GM21381 (cell line): ENCODE data around the gene ABCC3.
"Not testable (repeated sequence)": the region's sequence is repeated elsewhere in the genome, so short reads cannot be mapped to it uniquely, and the experiment has no call there.

ENCODE experiments used
- ATAC-seq: cut with Tn5 transposase; IDR thresholded peaks from one replicate; pipeline ENCODE4 v1.9.1; 2021; ENCODE audit warnings: mild to moderate bottlenecking, moderate library complexity; ENCODE audit not compliant: unreplicated experiment

ABCC3 gene

GRCh38 chr17:50697663-50698272 lies 63.1 kb downstream of the ABCC3 start:
- ATAC-seq: no peak

GRCh38 chr17:50699410-50699809 lies 64.7 kb downstream of the ABCC3 start:
- ATAC-seq: no peak

- ATAC-seq: no peak
Measured at GRCh38 chr17:50703162-50703561, 68.5 kb downstream of the ABCC3 start.

GRCh38 chr17:50707289-50708049 lies 72.8 kb downstream of the ABCC3 start, which contains the start of gene ANKRD40:
Gene ANKRD40 (minus strand): TSS chr17:50707914. CDS start chr17:50707654, 260 bp downstream.
- peak; percentile 84 for ATAC-seq

- no peak for ATAC-seq
Measured at GRCh38 chr17:50708050-50709000, 73.6 kb downstream of the ABCC3 start.

- not testable (repeated sequence) for ATAC-seq
Measured at GRCh38 chr17:50709053-50709452, 74.4 kb downstream of the ABCC3 start.

- ATAC-seq: no peak
Measured at GRCh38 chr17:50710025-50710424, 75.3 kb downstream of the ABCC3 start.

- no peak for ATAC-seq
Measured at GRCh38 chr17:50710650-50711049, 76.0 kb downstream of the ABCC3 start.

- no peak for ATAC-seq
Measured at GRCh38 chr17:50712641-50713040, 78.0 kb downstream of the ABCC3 start.

GRCh38 chr17:50715471-50715870 lies 80.8 kb downstream of the ABCC3 start:
- no peak for ATAC-seq

GRCh38 chr17:50719144-50719923 lies 84.7 kb downstream of the ABCC3 start, which contains the start of gene LUC7L3:
Gene LUC7L3 (plus strand): TSS chr17:50719603. CDS start chr17:50719733, 130 bp downstream.
- peak; percentile 89 for ATAC-seq

- no peak for ATAC-seq
Measured at GRCh38 chr17:50719924-50720794, 85.5 kb downstream of the ABCC3 start.

- ATAC-seq: no peak
Measured at GRCh38 chr17:50721194-50722010, 86.7 kb downstream of the ABCC3 start.

GRCh38 chr17:50722746-50723145 lies 88.1 kb downstream of the ABCC3 start:
- ATAC-seq: no peak

GRCh38 chr17:50724622-50725021 lies 89.9 kb downstream of the ABCC3 start:
- not testable (repeated sequence) for ATAC-seq

- no peak for ATAC-seq
Measured at GRCh38 chr17:50725769-50726655, 91.3 kb downstream of the ABCC3 start.

- ATAC-seq: no peak
Measured at GRCh38 chr17:50728112-50728429, 93.4 kb downstream of the ABCC3 start.
